GM18858 (cell line): ENCODE measurements around the gene NKAIN2.
A peak's percentile ranks its signal among the peaks of the same experiment; 100 is the strongest.
"Not testable (repeated sequence)": the region's sequence is repeated elsewhere in the genome, so short reads cannot be mapped to it uniquely, and the experiment has no call there.

Experiments
- ATAC-seq: cut with Tn5 transposase; IDR thresholded peaks from one replicate; pipeline ENCODE4 v1.9.1; 2021; ENCODE audit not compliant: unreplicated experiment

NKAIN2 gene

GRCh38 chr6:124022051-124022450 is 218.4 kb downstream of the NKAIN2 start:
- ATAC-seq = not testable (repeated sequence)

GRCh38 chr6:124022641-124023040 is 219.0 kb downstream of the NKAIN2 start:
- ATAC-seq = no peak

- peak; percentile 33 for ATAC-seq
Measured at GRCh38 chr6:124026694-124027093, 223.0 kb downstream of the NKAIN2 start.

GRCh38 chr6:124027392-124027791 is 223.7 kb downstream of the NKAIN2 start:
- no peak for ATAC-seq

- ATAC-seq = no peak
Measured at GRCh38 chr6:124028117-124028516, 224.5 kb downstream of the NKAIN2 start.

- no peak for ATAC-seq
Measured at GRCh38 chr6:124029567-124029966, 225.9 kb downstream of the NKAIN2 start.

- ATAC-seq = no peak
Measured at GRCh38 chr6:124033501-124033900, 229.8 kb downstream of the NKAIN2 start.

- ATAC-seq = no peak
Measured at GRCh38 chr6:124036384-124036783, 232.7 kb downstream of the NKAIN2 start.

GRCh38 chr6:124040655-124041054 is 237.0 kb downstream of the NKAIN2 start:
- peak; percentile 97 for ATAC-seq

- no peak for ATAC-seq
Measured at GRCh38 chr6:124052120-124052519, 248.5 kb downstream of the NKAIN2 start.

GRCh38 chr6:124053315-124053714 is 249.7 kb downstream of the NKAIN2 start:
- no peak for ATAC-seq

GRCh38 chr6:124054034-124054433 is 250.4 kb downstream of the NKAIN2 start:
- peak; percentile 81 for ATAC-seq

- ATAC-seq = no peak
Measured at GRCh38 chr6:124055395-124055794, 251.7 kb downstream of the NKAIN2 start.

- no peak for ATAC-seq
Measured at GRCh38 chr6:124055963-124056362, 252.3 kb downstream of the NKAIN2 start.

- ATAC-seq = no peak
Measured at GRCh38 chr6:124056407-124057334, 253.0 kb downstream of the NKAIN2 start.

- no peak for ATAC-seq
Measured at GRCh38 chr6:124057461-124057860, 253.8 kb downstream of the NKAIN2 start.

GRCh38 chr6:124064317-124065113 is 260.9 kb downstream of the NKAIN2 start:
- ATAC-seq = peak; percentile 43

GRCh38 chr6:124066269-124066668 is 262.6 kb downstream of the NKAIN2 start:
- no peak for ATAC-seq

GRCh38 chr6:124066946-124067552 is 263.4 kb downstream of the NKAIN2 start:
- no peak for ATAC-seq

GRCh38 chr6:124069230-124069950 is 265.7 kb downstream of the NKAIN2 start:
- no peak for ATAC-seq

GRCh38 chr6:124073021-124073420 is 269.4 kb downstream of the NKAIN2 start:
- no peak for ATAC-seq
